HCT116 (cell line): ENCODE data around the gene CPA5. TPM values are rescaled to one million over a fixed set of nuclear protein-coding genes. Genes with fewer than 3 reads are reported as not detected.

ENCODE experiments used
- ATAC-seq: fragments of 200-7000 bp; cut with Tn5 transposase; 2 replicates; pipeline ENCODE4 v1.9.1; 2020; ENCODE audit warnings: mild to moderate bottlenecking, moderate library complexity
- BruUV-seq: library from RNA; stranded (reverse); fragments of 400-500 nt; replicated peaks from 2 replicates; lab custom pipeline; 2021; lab: Mats Ljungman, UMichigan
- CTCF ChIA-PET: fragments of 300-600 bp; sonication (Branson Sonifier 250); formaldehyde crosslinking; loops from one replicate; lab custom pipeline; 2021; ENCODE audit warnings: antibody characterized with exemption; lab: Charles Lee
- POLR2A ChIA-PET: fragments of 300-600, 350-600 bp; sonication (Branson Sonifier 250); formaldehyde crosslinking; loops from one replicate; lab custom pipeline; 2021; ENCODE audit warnings: antibody characterized with exemption; lab: Charles Lee
- RAD21 ChIA-PET, 2 experiments: fragments of 300-600 bp; sonication (Branson Sonifier 250); formaldehyde crosslinking; loops; one replicate each; lab custom pipeline; 2023; ENCODE audit warnings: low total read pairs in 2 of 2; ENCODE audit not compliant: uncharacterized antibody in 2 of 2, unreplicated experiment in 2 of 2, low non-redundant PET in 1 of 2; lab: Charles Lee
- DNase-seq: peaks from one replicate; pipeline ENCODE4 v3.0.0-alpha.2; 2010; ENCODE audit warnings: low read depth, low spot score
- H2AFZ ChIP-seq: fragments of 200-600 bp; shearing (Covaris generic), sonication (generic); 2 replicates; pipeline ENCODE4 v1.6.1; 2017; ENCODE audit warnings: low read depth, mixed run types, mixed read lengths, antibody characterized with exemption, low read length; ENCODE audit not compliant: poor library complexity, severe bottlenecking
- H3K27ac ChIP-seq: 2 replicates; pipeline ENCODE4 v1.5.1; 2012; ENCODE audit warnings: low read depth, low read length
- H3K27me3 ChIP-seq: fragments of 200-600 bp; sonication (generic); 2 replicates; pipeline ENCODE4 v1.6.1; 2016; ENCODE audit warnings: mixed run types, low read length, mixed read lengths; ENCODE audit not compliant: insufficient read depth
- H3K36me3 ChIP-seq, 2 experiments: fragments of 200-500 bp in 1 of 2; fragments of 200-600 bp in 1 of 2; sonication (Bioruptor generic) in 1 of 2; sonication (generic) in 1 of 2; 2 replicates each; pipeline versions ENCODE4 v1.5.1 to v1.6.1; 2014 to 2016; ENCODE audit warnings: low read length in 2 of 2, inconsistent platforms in 1 of 2, mixed read lengths in 1 of 2, mixed run types in 1 of 2; ENCODE audit not compliant: insufficient read depth in 2 of 2, control insufficient read depth in 1 of 2
- H3K4me1 ChIP-seq, 2 experiments: fragments of 200-600 bp in 1 of 2; sonication (generic) in 1 of 2; 2 replicates each; pipeline versions ENCODE4 v1.5.1 to v1.6.1; 2012 to 2017; ENCODE audit warnings: low read length in 2 of 2, inconsistent platforms in 1 of 2, mild to moderate bottlenecking in 1 of 2, mixed read lengths in 1 of 2, mixed run types in 1 of 2, moderate library complexity in 1 of 2; ENCODE audit not compliant: insufficient read depth in 2 of 2, control insufficient read depth in 1 of 2
- H3K4me2 ChIP-seq: fragments of 200-600 bp; sonication (generic); 2 replicates; pipeline ENCODE4 v1.6.1; 2017; ENCODE audit warnings: mixed run types, low read length, mixed read lengths
- H3K4me3 ChIP-seq, 2 experiments: fragments of 200-600 bp in 1 of 2; sonication (generic) in 1 of 2; replicated peaks in 1 of 2; 2 replicates each; pipeline ENCODE4 v1.5.1; 2011 to 2016; ENCODE audit warnings: low read length in 2 of 2, control low read depth in 1 of 2, low read depth in 1 of 2, mild to moderate bottlenecking in 1 of 2, mixed read lengths in 1 of 2, mixed run types in 1 of 2
- H3K79me2 ChIP-seq: fragments of 200-600 bp; sonication (generic); 2 replicates; pipeline ENCODE4 v1.6.1; 2017; ENCODE audit warnings: mild to moderate bottlenecking, mixed run types, low read length, moderate library complexity, mixed read lengths; ENCODE audit not compliant: insufficient read depth
- H3K9ac ChIP-seq: fragments of 200-600 bp; sonication (generic); 2 replicates; pipeline ENCODE4 v1.6.1; 2016; ENCODE audit warnings: low read length, mixed read lengths
- H3K9me2 ChIP-seq: fragments of 200-600 bp; sonication (generic), shearing (Covaris generic); 2 replicates; pipeline ENCODE4 v1.6.1; 2017; ENCODE audit warnings: mixed run types, mild to moderate bottlenecking, moderate library complexity; ENCODE audit not compliant: insufficient read depth
- H3K9me3 ChIP-seq, 2 experiments: fragments of 200-500 bp in 1 of 2; fragments of 200-600 bp in 1 of 2; sonication (Bioruptor generic) in 1 of 2; sonication (generic) in 1 of 2; 2 replicates each; pipeline ENCODE4 v1.6.1; 2014 to 2017; ENCODE audit warnings: low read length in 2 of 2, mixed read lengths in 2 of 2, inconsistent platforms in 1 of 2, low read depth in 1 of 2, mild to moderate bottlenecking in 1 of 2, mixed run types in 1 of 2, moderate library complexity in 1 of 2; ENCODE audit not compliant: control insufficient read depth in 1 of 2, insufficient read depth in 1 of 2
- H4K20me1 ChIP-seq: fragments of 200-600 bp; sonication (generic), shearing (Covaris generic); 2 replicates; pipeline ENCODE4 v1.6.1; 2017; ENCODE audit warnings: mixed run types, mild to moderate bottlenecking, moderate library complexity; ENCODE audit not compliant: insufficient read depth
- REST ChIP-seq: IDR thresholded peaks from 2 replicates; pipeline ENCODE4 v1.6.1; 2012; ENCODE audit warnings: low read depth
- TCF7L2 ChIP-seq: IDR thresholded peaks from 2 replicates; pipeline ENCODE4 v1.7.0; 2011; ENCODE audit warnings: borderline replicate concordance, inconsistent platforms; ENCODE audit not compliant: insufficient read depth, insufficient read length; ENCODE audit errors: extremely low read depth
- ZNF274 ChIP-seq: fragments of 200-500 bp; sonication (Bioruptor generic); IDR thresholded peaks from 2 replicates; pipeline ENCODE4 v1.6.1; 2014; ENCODE audit warnings: mild to moderate bottlenecking, low read depth, low read length, inconsistent platforms
- intact Hi-C: fragments of 100-400 bp; cut with micrococcal nuclease; formaldehyde crosslinking; loops from 2 replicates; pipeline ENCODE4 v1.10.0; 2022
- total RNA-seq: library from RNA; stranded (reverse); gene quantifications from one replicate; pipeline ENCODE4 v1.2.1, GENCODE V29; 2021; ENCODE audit not compliant: unreplicated experiment
- TF ChIP-seq, protein P1 (sequence below), 3 experiments: fragments of 200-600 bp in 1 of 3; sonication (generic) in 1 of 3; IDR thresholded peaks in 2 of 3; conservative IDR thresholded peaks in 1 of 3; 2 replicates each; pipeline ENCODE4 v1.5.1; 2012 to 2017; ENCODE audit warnings: low read depth in 2 of 3, low read length in 2 of 3, antibody characterized with exemption in 1 of 3, borderline replicate concordance in 1 of 3, control low read depth in 1 of 3, mild to moderate bottlenecking in 1 of 3, mixed read lengths in 1 of 3, mixed run types in 1 of 3, moderate library complexity in 1 of 3; ENCODE audit not compliant: insufficient read depth in 1 of 3

The CPA5 gene
- total RNA-seq, 1 experiment from 2014 or later: not detected

- no peaks in the 10 kb centered on the region for H3K9me3 ChIP-seq
- H3K79me2 ChIP-seq: no peaks in the 10 kb centered on the region
- H3K9ac ChIP-seq: no peak overlapping the region
- TF ChIP-seq TCF7L2 (no peak), REST (no peak), ZNF274 (no peak)
- TF ChIP-seq, protein P1, sequence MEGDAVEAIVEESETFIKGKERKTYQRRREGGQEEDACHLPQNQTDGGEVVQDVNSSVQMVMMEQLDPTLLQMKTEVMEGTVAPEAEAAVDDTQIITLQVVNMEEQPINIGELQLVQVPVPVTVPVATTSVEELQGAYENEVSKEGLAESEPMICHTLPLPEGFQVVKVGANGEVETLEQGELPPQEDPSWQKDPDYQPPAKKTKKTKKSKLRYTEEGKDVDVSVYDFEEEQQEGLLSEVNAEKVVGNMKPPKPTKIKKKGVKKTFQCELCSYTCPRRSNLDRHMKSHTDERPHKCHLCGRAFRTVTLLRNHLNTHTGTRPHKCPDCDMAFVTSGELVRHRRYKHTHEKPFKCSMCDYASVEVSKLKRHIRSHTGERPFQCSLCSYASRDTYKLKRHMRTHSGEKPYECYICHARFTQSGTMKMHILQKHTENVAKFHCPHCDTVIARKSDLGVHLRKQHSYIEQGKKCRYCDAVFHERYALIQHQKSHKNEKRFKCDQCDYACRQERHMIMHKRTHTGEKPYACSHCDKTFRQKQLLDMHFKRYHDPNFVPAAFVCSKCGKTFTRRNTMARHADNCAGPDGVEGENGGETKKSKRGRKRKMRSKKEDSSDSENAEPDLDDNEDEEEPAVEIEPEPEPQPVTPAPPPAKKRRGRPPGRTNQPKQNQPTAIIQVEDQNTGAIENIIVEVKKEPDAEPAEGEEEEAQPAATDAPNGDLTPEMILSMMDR (IDR thresholded peaks at IDR 0.05 in 2 of 3, conservative IDR thresholded peaks at IDR 0.05 in 1 of 3; ENCODE audit: borderline replicate concordance in 1 of 3, insufficient read depth in 1 of 3, low read depth in 2 of 3, low read length in 2 of 3): no peak
- H3K36me3 ChIP-seq: no peaks in the 10 kb centered on the region
- ChIA-PET RAD21 (no interaction called here), CTCF (no interaction called here), POLR2A (no interaction called here)
- no peaks in the 10 kb centered on the region for H4K20me1 ChIP-seq
- ATAC-seq: no peak
- H2AFZ ChIP-seq: no peak overlapping the region
- intact Hi-C loops: no loop called here
- H3K4me2 ChIP-seq: no peak overlapping the region
- no peaks in the 10 kb centered on the region for H3K9me2 ChIP-seq
- no peak for DNase-seq
- no peak overlapping the region for H3K27ac ChIP-seq
- H3K4me3 ChIP-seq: no peak overlapping the region
- no TSS peak for BruUV-seq
- H3K4me1 ChIP-seq: no peaks in the 10 kb centered on the region
- no peaks in the 10 kb centered on the region for H3K27me3 ChIP-seq
Observed at GRCh38 chr7:130410868-130411541, 66.4 kb downstream of the CPA5 start.
